Mesothelial cell of epicardium (in vitro differentiated cells): ENCODE data around the gene OR2M3. TPM values are rescaled to one million over a fixed set of nuclear protein-coding genes. Genes with fewer than 3 reads are reported as not detected.

ENCODE experiments used
- DNase-seq, 2 experiments: peaks; one replicate each; pipeline ENCODE4 v3.0.0; 2021; ENCODE audit warnings: low spot score in 2 of 2; ENCODE audit not compliant: unreplicated experiment in 2 of 2
- H3K27ac Mint-ChIP-seq: 2 replicates; pipeline ENCODE4 v1.8.0; 2021; ENCODE audit warnings: mixed read lengths
- H3K27me3 Mint-ChIP-seq: 2 replicates; pipeline ENCODE4 v1.8.0; 2021; ENCODE audit warnings: low read depth, mixed read lengths
- H3K36me3 Mint-ChIP-seq: 2 replicates; pipeline ENCODE4 v1.8.0; 2021; ENCODE audit warnings: mixed read lengths
- H3K4me1 Mint-ChIP-seq: 2 replicates; pipeline ENCODE4 v1.8.0; 2021; ENCODE audit warnings: mixed read lengths
- H3K4me3 Mint-ChIP-seq: 2 replicates; pipeline ENCODE4 v1.8.0; 2021; ENCODE audit warnings: mild to moderate bottlenecking, moderate library complexity, mixed read lengths
- H3K9me3 Mint-ChIP-seq: 2 replicates; pipeline ENCODE4 v1.8.0; 2021; ENCODE audit warnings: mixed read lengths
- CTCF ChIP-seq: fragments of 200-600 bp; sonication (generic); IDR thresholded peaks from one replicate; pipeline ENCODE4 v1.5.0; 2021; ENCODE audit warnings: antibody characterized with exemption; ENCODE audit not compliant: unreplicated experiment
- total RNA-seq: library from RNA; stranded (reverse); gene quantifications from 3 replicates; pipeline ENCODE4 v1.2.1, GENCODE V29; 2021

Gene OR2M3
- total RNA-seq, 1 donor from 2014 or later, result not detected

GRCh38 chr1:248194117-248194516 is 2.9 kb upstream of the OR2M3 start:
- no peak for TF ChIP-seq CTCF
- Mint-ChIP-seq H3K4me1 (no peaks in the 10 kb centered on the region), H3K27me3 (no peaks in the 10 kb centered on the region), H3K27ac (no peak overlapping the region), H3K4me3 (no peak overlapping the region), H3K36me3 (no peaks in the 10 kb centered on the region), H3K9me3 (peaks cover 69% of the 10 kb centered on the region)
- DNase-seq, result no peak

GRCh38 chr1:248215880-248216279 is 18.8 kb downstream of the OR2M3 start:
- H3K36me3 Mint-ChIP-seq, result no peaks in the 10 kb centered on the region
- H3K4me1 Mint-ChIP-seq, result no peaks in the 10 kb centered on the region
- no peak for DNase-seq
- no peak for TF ChIP-seq CTCF
- H3K27ac Mint-ChIP-seq, result no peak overlapping the region
- H3K4me3 Mint-ChIP-seq, result no peak overlapping the region
- H3K9me3 Mint-ChIP-seq, result peaks cover 74% of the 10 kb centered on the region
- H3K27me3 Mint-ChIP-seq, result no peaks in the 10 kb centered on the region

- Mint-ChIP-seq H3K4me1 (no peaks in the 10 kb centered on the region), H3K9me3 (peaks cover 72% of the 10 kb centered on the region), H3K27me3 (no peaks in the 10 kb centered on the region), H3K27ac (no peak overlapping the region), H3K4me3 (no peak overlapping the region), H3K36me3 (no peaks in the 10 kb centered on the region)
- DNase-seq, result no peak
- no peak for TF ChIP-seq CTCF
Observed at GRCh38 chr1:248225537-248225936, 28.5 kb downstream of the OR2M3 start.

GRCh38 chr1:248229360-248229908 is 32.4 kb downstream of the OR2M3 start:
- no peak for TF ChIP-seq CTCF
- peaks cover 70% of the 10 kb centered on the region for H3K9me3 Mint-ChIP-seq
- no peaks in the 10 kb centered on the region for H3K36me3 Mint-ChIP-seq
- no peak for DNase-seq
- H3K27ac Mint-ChIP-seq, result no peak overlapping the region
- H3K27me3 Mint-ChIP-seq, result no peaks in the 10 kb centered on the region
- no peaks in the 10 kb centered on the region for H3K4me1 Mint-ChIP-seq
- no peak overlapping the region for H3K4me3 Mint-ChIP-seq

- Mint-ChIP-seq H3K9me3 (peaks cover 74% of the 10 kb centered on the region), H3K27me3 (no peaks in the 10 kb centered on the region), H3K27ac (no peak within 1 kb of the TSS), H3K36me3 (no peaks in the 10 kb centered on the region), H3K4me3 (no peak within 1 kb of the TSS), H3K4me1 (no peaks in the 10 kb centered on the region)
- no peak for DNase-seq
- no peak for TF ChIP-seq CTCF
Observed at GRCh38 chr1:248231117-248231516, 34.1 kb downstream of the OR2M3 start, which contains the start of gene OR2M4. Gene OR2M4, plus strand, starts transcription at chr1:248231417. Its CDS starts 7,512 bp downstream, at chr1:248238929.

- Mint-ChIP-seq H3K9me3 (peaks cover 68% of the 10 kb centered on the region), H3K36me3 (peaks cover 2% of the 10 kb centered on the region), H3K4me3 (no peak overlapping the region), H3K27ac (no peak overlapping the region), H3K4me1 (no peaks in the 10 kb centered on the region), H3K27me3 (no peaks in the 10 kb centered on the region)
- DNase-seq, result no peak
- TF ChIP-seq CTCF, result no peak
Observed at GRCh38 chr1:248239478-248239877, 42.4 kb downstream of the OR2M3 start.
